Neuronal stem cell (in vitro differentiated cells): ENCODE measurements around the gene NGEF. TPM values are rescaled to one million over a fixed set of nuclear protein-coding genes. Genes with fewer than 3 reads are reported as not detected.

Experiments used
- DNase-seq: peaks from one replicate; pipeline ENCODE4 v3.0.0-alpha.2; 2013; ENCODE audit warnings: low spot score
- H2AFZ ChIP-seq: one replicate; pipeline ENCODE4 v1.6.1; 2013; ENCODE audit warnings: mild to moderate bottlenecking, low read length, inconsistent platforms
- H2AK5ac ChIP-seq: 2 replicates; pipeline ENCODE4 v1.6.1; 2013; ENCODE audit warnings: low read depth, mild to moderate bottlenecking, inconsistent platforms, low read length, moderate library complexity, mixed read lengths
- H2BK120ac ChIP-seq: 2 replicates; pipeline ENCODE4 v1.6.1; 2013; ENCODE audit warnings: low read depth, mild to moderate bottlenecking, inconsistent platforms, low read length, moderate library complexity, mixed read lengths
- H2BK12ac ChIP-seq: one replicate; pipeline ENCODE4 v1.6.1; 2013; ENCODE audit warnings: low read length, inconsistent platforms
- H2BK15ac ChIP-seq: 2 replicates; pipeline ENCODE4 v1.6.1; 2013; ENCODE audit warnings: mild to moderate bottlenecking, low read length, inconsistent platforms, mixed read lengths
- H2BK5ac ChIP-seq: one replicate; pipeline ENCODE4 v1.6.1; 2013; ENCODE audit warnings: inconsistent platforms, mild to moderate bottlenecking, low read length, moderate library complexity
- H3K14ac ChIP-seq: one replicate; pipeline ENCODE4 v1.6.1; 2013; ENCODE audit warnings: low read length, inconsistent platforms
- H3K18ac ChIP-seq: 2 replicates; pipeline ENCODE4 v1.6.1; 2013; ENCODE audit warnings: low read length, inconsistent platforms
- H3K23ac ChIP-seq: 2 replicates; pipeline ENCODE4 v1.6.1; 2013; ENCODE audit warnings: low read depth, mild to moderate bottlenecking, mixed read lengths, low read length, inconsistent platforms; ENCODE audit not compliant: poor library complexity
- H3K27ac ChIP-seq: replicated peaks from 3 replicates; pipeline ENCODE4 v1.5.1; 2013; ENCODE audit warnings: low read length, inconsistent platforms
- H3K27me3 ChIP-seq, 3 experiments: 2 replicates each; pipeline ENCODE4 v1.6.1; 2013; ENCODE audit warnings: low read length in 3 of 3, mild to moderate bottlenecking in 2 of 3, inconsistent platforms in 1 of 3, low read depth in 1 of 3, mixed read lengths in 1 of 3, moderate library complexity in 1 of 3; ENCODE audit not compliant: control insufficient read depth in 3 of 3, insufficient read depth in 3 of 3
- H3K36me3 ChIP-seq, 2 donors: replicated peaks in 1 of 2; 2 replicates each; pipeline ENCODE4 v1.6.1; 2013; ENCODE audit warnings: low read length in 2 of 2; ENCODE audit not compliant: control insufficient read depth in 2 of 2, insufficient read depth in 2 of 2
- H3K4ac ChIP-seq: 2 replicates; pipeline ENCODE4 v1.6.1; 2013; ENCODE audit warnings: inconsistent platforms, mild to moderate bottlenecking, low read length, moderate library complexity
- H3K4me1 ChIP-seq, 2 donors: 1 replicate in 1 of 2; 2 replicates in 1 of 2; pipeline ENCODE4 v1.6.1; 2013; ENCODE audit warnings: low read length in 2 of 2, low read depth in 1 of 2; ENCODE audit not compliant: control insufficient read depth in 2 of 2, insufficient read depth in 1 of 2
- H3K4me2 ChIP-seq: one replicate; pipeline ENCODE4 v1.6.1; 2013; ENCODE audit warnings: mild to moderate bottlenecking, low read length, inconsistent platforms; ENCODE audit not compliant: insufficient read depth, poor library complexity, severe bottlenecking
- H3K4me3 ChIP-seq, 2 donors: 2 replicates each; pipeline ENCODE4 v1.5.1; 2013; ENCODE audit warnings: low read length in 2 of 2, mild to moderate bottlenecking in 2 of 2, inconsistent platforms in 1 of 2, moderate library complexity in 1 of 2
- H3K79me1 ChIP-seq: one replicate; pipeline ENCODE4 v1.6.1; 2013; ENCODE audit warnings: low read depth, mild to moderate bottlenecking, inconsistent platforms, low read length, moderate library complexity
- H3K9ac ChIP-seq: one replicate; pipeline ENCODE4 v1.6.1; 2013; ENCODE audit warnings: mild to moderate bottlenecking, low read depth, low read length, inconsistent platforms; ENCODE audit not compliant: poor library complexity
- H3K9me3 ChIP-seq, 2 donors: replicated peaks in 1 of 2; 2 replicates each; pipeline versions ENCODE3 to v1.6.1; 2013; ENCODE audit warnings: low read length in 2 of 2, mild to moderate bottlenecking in 2 of 2, inconsistent platforms in 1 of 2, low read depth in 1 of 2, mixed read lengths in 1 of 2, moderate library complexity in 1 of 2; ENCODE audit not compliant: control insufficient read depth in 2 of 2, insufficient read depth in 1 of 2
- H4K8ac ChIP-seq: one replicate; pipeline ENCODE4 v1.6.1; 2013; ENCODE audit warnings: low read depth, mild to moderate bottlenecking, inconsistent platforms, low read length, moderate library complexity
- H4K91ac ChIP-seq: one replicate; pipeline ENCODE4 v1.6.1; 2013; ENCODE audit warnings: low read length, low read depth, mild to moderate bottlenecking, inconsistent platforms; ENCODE audit not compliant: poor library complexity
- WGBS, 2 donors: extraction: QIAGEN DNeasy Blood & Tissue Kit; methylation state at CpG; one replicate each; pipeline ENCODE4 v1.1.7; 2013; ENCODE audit warnings: missing lambda C conversion rate in 2 of 2, mixed read lengths in 1 of 2; ENCODE audit not compliant: insufficient read length in 2 of 2, insufficient replicate concordance in 1 of 2; ENCODE audit errors: extremely low coverage in 2 of 2; 5-methylcytosine and 5-hydroxymethylcytosine counted together
- polyA plus RNA-seq, 2 experiments: library from polyadenylated mRNA; stranded (reverse); fragments of 200-250 nt; gene quantifications; one replicate each; pipeline ENCODE4 v1.2.3, GENCODE V29; 2013

The NGEF gene, protein sequence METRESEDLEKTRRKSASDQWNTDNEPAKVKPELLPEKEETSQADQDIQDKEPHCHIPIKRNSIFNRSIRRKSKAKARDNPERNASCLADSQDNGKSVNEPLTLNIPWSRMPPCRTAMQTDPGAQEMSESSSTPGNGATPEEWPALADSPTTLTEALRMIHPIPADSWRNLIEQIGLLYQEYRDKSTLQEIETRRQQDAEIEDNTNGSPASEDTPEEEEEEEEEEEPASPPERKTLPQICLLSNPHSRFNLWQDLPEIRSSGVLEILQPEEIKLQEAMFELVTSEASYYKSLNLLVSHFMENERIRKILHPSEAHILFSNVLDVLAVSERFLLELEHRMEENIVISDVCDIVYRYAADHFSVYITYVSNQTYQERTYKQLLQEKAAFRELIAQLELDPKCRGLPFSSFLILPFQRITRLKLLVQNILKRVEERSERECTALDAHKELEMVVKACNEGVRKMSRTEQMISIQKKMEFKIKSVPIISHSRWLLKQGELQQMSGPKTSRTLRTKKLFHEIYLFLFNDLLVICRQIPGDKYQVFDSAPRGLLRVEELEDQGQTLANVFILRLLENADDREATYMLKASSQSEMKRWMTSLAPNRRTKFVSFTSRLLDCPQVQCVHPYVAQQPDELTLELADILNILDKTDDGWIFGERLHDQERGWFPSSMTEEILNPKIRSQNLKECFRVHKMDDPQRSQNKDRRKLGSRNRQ
- 5.6 TPM for polyA plus RNA-seq (2013, experiment 1 of 2)
- polyA plus RNA-seq (2013, experiment 2 of 2): 5.3 TPM

DNA sequence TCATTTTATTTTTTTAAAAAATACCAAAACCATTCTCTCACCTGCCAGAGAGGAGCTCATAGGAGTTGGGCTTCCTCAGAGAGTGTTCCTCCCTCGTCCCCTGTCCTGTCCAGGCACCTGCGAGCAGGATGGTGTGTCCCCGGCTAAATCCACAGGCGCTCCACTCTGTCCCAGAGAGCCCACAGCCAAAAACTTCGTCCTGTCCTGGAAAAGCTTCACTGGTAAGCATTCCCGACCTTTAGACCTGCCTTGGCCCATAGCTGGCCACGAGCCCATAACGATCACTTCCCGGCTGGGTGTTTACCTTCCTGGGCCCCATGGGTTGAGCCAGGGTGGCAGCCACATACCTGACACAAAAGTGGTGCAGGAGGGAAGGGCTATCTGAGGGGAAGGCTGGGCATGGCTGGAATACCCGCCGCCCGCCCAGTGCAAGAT, at the start of gene NGEF:
TSS of gene NGEF (minus strand) at position 230 of the 435 bp plus-strand sequence. CDS start 38,366 bp downstream, outside the sequence.
- Histone ChIP-seq H3K27me3 (peaks cover 0 to under 1% (median 0%) of the 10 kb centered on the region in 3 experiments), H2BK120ac (no peak within 1 kb of the TSS), H3K79me1 (no peaks in the 10 kb centered on the region), H3K4me2 (no peak within 1 kb of the TSS), H3K4me3 (no peak within 1 kb of the TSS), H3K18ac (no peak within 1 kb of the TSS), H3K36me3 (no peaks in the 10 kb centered on the region), H2BK5ac (no peak within 1 kb of the TSS), H3K9me3 (no peaks in the 10 kb centered on the region), H3K23ac (no peak within 1 kb of the TSS), H3K4me1 (no peaks in the 10 kb centered on the region), H3K4ac (no peak within 1 kb of the TSS), H3K27ac (no peak within 1 kb of the TSS), H2AFZ (no peak within 1 kb of the TSS), H3K14ac (no peak within 1 kb of the TSS), H4K91ac (no peak within 1 kb of the TSS), H2AK5ac (peak within 1 kb of the TSS; percentile 68), H2BK12ac (no peak within 1 kb of the TSS), H2BK15ac (no peak within 1 kb of the TSS), H3K9ac (peak within 1 kb of the TSS; percentile 21), H4K8ac (no peak within 1 kb of the TSS)
- no peak for DNase-seq
- no CpG with 5 or more reads among the region's 12 CpGs for WGBS, 2 donors

DNA sequence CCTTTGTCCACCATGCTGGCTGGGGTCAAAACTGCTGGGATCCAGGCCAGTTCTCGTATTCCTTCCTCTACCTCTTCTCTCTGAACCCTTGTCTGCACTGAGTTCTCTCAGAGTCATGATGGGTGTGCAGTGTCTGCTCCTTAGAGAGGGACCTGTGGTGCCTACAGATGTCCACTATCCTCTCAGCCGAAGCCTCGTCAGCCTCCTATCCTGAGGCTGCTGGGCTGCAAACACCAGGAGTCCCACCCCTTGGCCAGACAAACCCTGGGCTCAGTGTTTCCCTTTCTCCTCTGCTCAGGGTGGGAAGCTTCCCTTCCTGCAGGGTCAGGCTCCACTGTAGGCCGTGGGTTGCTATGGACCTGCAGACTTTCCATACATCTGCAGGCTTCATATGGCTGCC, 49.4 kb upstream of the NGEF start:
- DNase-seq: no peak
- no CpG with 5 or more reads among the region's 4 CpGs for WGBS, 2 donors
- H3K36me3 ChIP-seq: no peaks in the 10 kb centered on the region

DNA sequence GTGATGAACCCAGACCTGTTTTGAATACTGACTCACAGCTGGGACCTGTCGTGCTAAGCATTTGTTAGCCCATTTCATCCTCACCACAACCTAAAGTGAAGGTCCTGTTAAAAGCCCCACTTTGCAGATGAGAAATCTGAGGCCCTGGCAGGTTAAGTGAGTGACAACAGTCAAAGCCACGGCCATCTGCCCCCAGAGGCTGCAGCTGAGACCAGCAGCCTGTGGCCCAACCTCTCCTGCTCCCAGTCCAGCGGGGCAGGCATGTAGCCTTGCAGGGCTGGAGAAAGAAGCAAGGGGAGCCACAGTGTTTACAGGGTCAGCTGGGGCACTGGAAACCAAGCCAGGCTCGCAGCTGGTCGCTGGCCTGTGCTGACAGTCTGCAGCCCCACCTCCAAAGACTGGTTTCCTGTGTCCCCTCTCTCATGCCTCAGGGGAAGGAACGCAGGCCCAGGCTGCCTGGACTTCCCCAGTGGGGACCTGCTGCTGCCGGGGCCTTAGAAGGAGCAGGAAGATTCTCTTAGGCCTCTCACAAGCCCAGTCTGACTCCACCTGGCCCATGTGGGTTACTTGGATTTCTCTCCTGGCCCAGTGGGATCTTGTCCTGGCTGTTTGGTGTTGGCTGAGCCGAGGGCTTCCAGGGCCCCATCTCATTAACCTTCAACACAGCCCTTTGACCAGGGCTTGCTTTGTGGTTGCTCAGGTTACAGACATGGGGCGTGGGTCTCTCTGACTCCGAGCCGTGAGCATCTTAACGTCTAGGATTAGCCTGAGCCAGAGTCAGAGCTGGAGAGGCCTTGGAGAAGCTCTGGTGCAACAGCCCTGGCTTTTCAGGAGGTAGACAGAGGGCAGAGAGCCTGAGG, 48.8 kb upstream of the NGEF start:
- Histone ChIP-seq H4K8ac (no peak overlapping the region), H3K4ac (no peak overlapping the region), H3K27ac (no peak overlapping the region), H2BK120ac (no peak overlapping the region), H3K36me3 (no peaks in the 10 kb centered on the region), H3K79me1 (no peaks in the 10 kb centered on the region), H3K9ac (no peak overlapping the region), H3K14ac (no peak overlapping the region), H2AK5ac (no peak overlapping the region), H3K9me3 (no peaks in the 10 kb centered on the region), H3K23ac (no peak overlapping the region), H2BK5ac (no peak overlapping the region), H3K4me3 (no peak overlapping the region), H2AFZ (peak overlapping the region; percentile 89), H2BK15ac (no peak overlapping the region), H3K4me1 (peaks cover 13 to 20% of the 10 kb centered on the region in 2 donors), H2BK12ac (no peak overlapping the region), H4K91ac (no peak overlapping the region), H3K4me2 (no peak overlapping the region), H3K27me3 (peaks cover 0 to 3% (median 0%) of the 10 kb centered on the region in 3 experiments), H3K18ac (no peak overlapping the region)
- no peak for DNase-seq
- no CpG with 5 or more reads among the region's 12 CpGs for WGBS, 2 donors

More for the DNA sequence above, 49.4 kb upstream of the NGEF start:
- no peak overlapping the region for H3K4ac ChIP-seq
- H3K9me3 ChIP-seq: no peaks in the 10 kb centered on the region
- peaks cover 13 to 20% of the 10 kb centered on the region in 2 donors for H3K4me1 ChIP-seq
- H3K9ac ChIP-seq: no peak overlapping the region
- H2BK5ac ChIP-seq: no peak overlapping the region
- H3K18ac ChIP-seq: no peak overlapping the region
- no peak overlapping the region for H2BK120ac ChIP-seq
- no peak overlapping the region for H4K91ac ChIP-seq
- H3K79me1 ChIP-seq: no peaks in the 10 kb centered on the region
- peaks cover 0 to 3% (median 0%) of the 10 kb centered on the region in 3 experiments for H3K27me3 ChIP-seq
- H4K8ac ChIP-seq: no peak overlapping the region
- no peak overlapping the region for H2AK5ac ChIP-seq
- H2BK15ac ChIP-seq: no peak overlapping the region
- H3K4me3 ChIP-seq: no peak overlapping the region
- no peak overlapping the region for H3K23ac ChIP-seq
- H3K27ac ChIP-seq: no peak overlapping the region
- H2BK12ac ChIP-seq: no peak overlapping the region
- H3K4me2 ChIP-seq: no peak overlapping the region
- H3K14ac ChIP-seq: no peak overlapping the region
- peak overlapping the region; percentile 89 for H2AFZ ChIP-seq
